OCI-LY1 (cell line): ENCODE data around the gene DOK6.

Experiments
- H2AFZ ChIP-seq: fragments of 200-600 bp; sonication (generic), shearing (Covaris generic); 2 replicates; pipeline ENCODE4 v1.6.0; 2014; ENCODE audit warnings: antibody characterized with exemption, mild to moderate bottlenecking, low read length
- H3F3A ChIP-seq: fragments of 200-600 bp; sonication (generic), shearing (Covaris generic); 2 replicates; pipeline ENCODE4 v1.6.0; 2014; ENCODE audit warnings: mild to moderate bottlenecking, antibody characterized with exemption, low read length, moderate library complexity; ENCODE audit not compliant: insufficient read depth
- H3K27ac ChIP-seq: fragments of 200-600 bp; sonication (generic); 2 replicates; pipeline ENCODE4 v1.5.1; 2014; ENCODE audit warnings: low read length, mixed run types, mild to moderate bottlenecking, low read depth; ENCODE audit not compliant: poor library complexity, severe bottlenecking
- H3K27me3 ChIP-seq: fragments of 200-600 bp; sonication (generic); 2 replicates; pipeline ENCODE4 v1.6.0; 2014; ENCODE audit warnings: antibody characterized with exemption, mild to moderate bottlenecking, low read length, moderate library complexity; ENCODE audit not compliant: insufficient read depth
- H3K36me3 ChIP-seq: fragments of 200-600 bp; sonication (generic); 2 replicates; pipeline ENCODE4 v1.6.1; 2014; ENCODE audit warnings: mild to moderate bottlenecking, antibody characterized with exemption, low read length, moderate library complexity, mixed read lengths; ENCODE audit not compliant: insufficient read depth
- H3K4me1 ChIP-seq: fragments of 200-600 bp; sonication (generic); 2 replicates; pipeline ENCODE4 v1.5.1; 2014; ENCODE audit warnings: mild to moderate bottlenecking, low read length, moderate library complexity; ENCODE audit not compliant: insufficient read depth, severe bottlenecking
- H3K4me2 ChIP-seq: fragments of 200-600 bp; sonication (generic), shearing (Covaris generic); 2 replicates; pipeline ENCODE4 v1.6.1; 2014; ENCODE audit warnings: low read length
- H3K4me3 ChIP-seq: fragments of 200-600 bp; sonication (generic); 2 replicates; pipeline ENCODE4 v1.5.1; 2014; ENCODE audit warnings: low read length, low read depth, mild to moderate bottlenecking, mixed read lengths; ENCODE audit not compliant: poor library complexity, severe bottlenecking
- H3K79me2 ChIP-seq: fragments of 200-600 bp; shearing (Covaris generic); 2 replicates; pipeline ENCODE4 v1.6.1; 2016; ENCODE audit warnings: mixed run types, low read length, mixed read lengths; ENCODE audit not compliant: insufficient read depth
- H3K9ac ChIP-seq: fragments of 200-600 bp; sonication (generic), shearing (Covaris generic); 2 replicates; pipeline ENCODE4 v1.6.1; 2014; ENCODE audit warnings: mild to moderate bottlenecking, low read length, mixed read lengths
- H3K9me2 ChIP-seq: fragments of 200-600 bp; sonication (generic), shearing (Covaris generic); 2 replicates; pipeline ENCODE4 v1.6.1; 2014; ENCODE audit warnings: low read depth, mild to moderate bottlenecking, low read length, mixed read lengths
- H3K9me3 ChIP-seq: fragments of 200-600 bp; shearing (Covaris generic); 2 replicates; pipeline ENCODE4 v1.6.1; 2014; ENCODE audit warnings: low read length, mixed read lengths
- H4K20me1 ChIP-seq: fragments of 200-600 bp; sonication (generic), shearing (Covaris generic); 2 replicates; pipeline ENCODE4 v1.6.0; 2016; ENCODE audit warnings: mild to moderate bottlenecking, low read length; ENCODE audit not compliant: insufficient read depth
- CTCF ChIP-seq: fragments of 200-600 bp; sonication (generic), shearing (Covaris generic); IDR thresholded peaks from 2 replicates; pipeline ENCODE4 v1.5.1; 2017; ENCODE audit warnings: mild to moderate bottlenecking, antibody characterized with exemption, low read length, moderate library complexity, mixed read lengths
- EZH2 ChIP-seq: fragments of 200-600 bp; sonication (generic), shearing (Covaris generic); IDR thresholded peaks from 2 replicates; pipeline ENCODE4 v1.8.0; 2017; ENCODE audit warnings: borderline replicate concordance, mixed run types, mild to moderate bottlenecking, antibody characterized with exemption, low read length, moderate library complexity, mixed read lengths

The DOK6 gene

GRCh38 chr18:69367104-69367503, 33.6 kb upstream of the DOK6 start:
- Histone ChIP-seq H3F3A (no peaks in the 10 kb centered on the region), H3K79me2 (no peaks in the 10 kb centered on the region), H3K27ac (no peak overlapping the region), H3K9me2 (no peaks in the 10 kb centered on the region), H3K4me2 (no peak overlapping the region), H3K4me3 (no peak overlapping the region), H3K9ac (no peak overlapping the region), H3K27me3 (no peaks in the 10 kb centered on the region), H3K9me3 (no peaks in the 10 kb centered on the region), H3K4me1 (no peaks in the 10 kb centered on the region), H2AFZ (no peak overlapping the region), H3K36me3 (no peaks in the 10 kb centered on the region), H4K20me1 (no peaks in the 10 kb centered on the region)
- TF ChIP-seq CTCF (no peak), EZH2 (no peak)

GRCh38 chr18:69371729-69372128, 29.0 kb upstream of the DOK6 start:
- Histone ChIP-seq H3K27ac (no peak overlapping the region), H3F3A (no peaks in the 10 kb centered on the region), H3K4me3 (no peak overlapping the region), H3K9me2 (no peaks in the 10 kb centered on the region), H3K9ac (no peak overlapping the region), H3K79me2 (no peaks in the 10 kb centered on the region), H3K36me3 (no peaks in the 10 kb centered on the region), H2AFZ (no peak overlapping the region), H3K4me2 (no peak overlapping the region), H3K9me3 (no peaks in the 10 kb centered on the region), H3K4me1 (no peaks in the 10 kb centered on the region), H4K20me1 (no peaks in the 10 kb centered on the region), H3K27me3 (no peaks in the 10 kb centered on the region)
- TF ChIP-seq EZH2 (no peak), CTCF (no peak)

- TF ChIP-seq EZH2, result no peak
- TF ChIP-seq CTCF, result no peak
- no peaks in the 10 kb centered on the region for H3K79me2 ChIP-seq
- H3K4me2 ChIP-seq, result no peak overlapping the region
- no peaks in the 10 kb centered on the region for H3K36me3 ChIP-seq
- no peaks in the 10 kb centered on the region for H3K27me3 ChIP-seq
- no peaks in the 10 kb centered on the region for H3F3A ChIP-seq
- H3K9me3 ChIP-seq, result no peaks in the 10 kb centered on the region
- H3K9me2 ChIP-seq, result no peaks in the 10 kb centered on the region
- no peak overlapping the region for H3K27ac ChIP-seq
- no peak overlapping the region for H2AFZ ChIP-seq
- no peak overlapping the region for H3K4me3 ChIP-seq
- no peak overlapping the region for H3K9ac ChIP-seq
- no peaks in the 10 kb centered on the region for H4K20me1 ChIP-seq
- H3K4me1 ChIP-seq, result no peaks in the 10 kb centered on the region
Observed at GRCh38 chr18:69380324-69380723, 20.4 kb upstream of the DOK6 start.
